HT-29 (cell line): ENCODE results near the gene KLF7. TPM values are rescaled to one million over a fixed set of nuclear protein-coding genes. Genes with fewer than 3 reads are reported as not detected.
A peak's percentile ranks its signal among the peaks of the same experiment; 100 is the strongest.

ENCODE experiments used
- DNase-seq: peaks from one replicate; pipeline ENCODE4 v3.0.0-alpha.2; 2015; ENCODE audit warnings: low spot score
- total RNA-seq: library from RNA; depleted of rRNA; stranded (reverse); fragments of >200 nt; shearing (Covaris generic); gene quantifications from 2 replicates; pipeline ENCODE4 v1.2.3, GENCODE V29; 2014

KLF7 gene
- total RNA-seq, 1 experiment from 2014 or later, result not detected

DNA sequence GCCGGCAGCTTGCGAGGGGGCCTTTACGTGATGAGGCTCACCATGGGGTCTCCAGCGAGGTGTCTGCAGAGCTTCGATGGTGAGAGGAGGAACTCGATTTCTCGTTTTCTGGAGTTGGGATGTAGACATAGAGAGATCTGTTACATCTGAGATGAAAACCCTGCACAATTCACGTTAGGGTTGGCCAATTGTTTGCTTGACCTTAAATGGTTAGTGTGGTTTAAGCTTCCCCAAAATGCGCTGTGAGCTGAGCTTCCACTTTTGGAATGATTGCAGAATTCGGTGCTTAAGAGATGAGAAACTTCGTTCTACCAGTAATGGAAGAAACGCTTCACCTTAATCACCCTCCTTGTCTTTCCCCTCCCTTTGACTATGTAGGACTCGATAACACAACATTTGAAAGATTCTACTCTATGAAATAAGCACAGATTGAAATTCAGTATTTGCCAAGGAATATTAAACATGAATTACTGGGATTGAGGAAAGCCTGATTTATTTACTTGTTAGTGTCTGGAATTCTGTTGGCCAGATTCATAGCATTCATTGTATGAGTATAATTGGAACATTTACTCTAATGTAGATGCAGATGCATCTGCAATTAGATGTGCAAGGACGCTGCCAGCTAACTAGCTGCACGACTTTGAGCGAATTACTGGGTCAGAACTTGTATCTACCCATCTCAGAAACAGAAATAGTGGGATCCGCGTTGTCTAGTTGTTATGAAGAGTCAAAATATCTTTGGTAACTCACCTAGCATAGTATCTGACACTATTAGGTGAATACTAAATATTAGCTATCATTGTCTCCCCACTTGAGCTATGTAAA is 1.6 kb upstream of the KLF7 start:
- DNase-seq, result no peak

DNA sequence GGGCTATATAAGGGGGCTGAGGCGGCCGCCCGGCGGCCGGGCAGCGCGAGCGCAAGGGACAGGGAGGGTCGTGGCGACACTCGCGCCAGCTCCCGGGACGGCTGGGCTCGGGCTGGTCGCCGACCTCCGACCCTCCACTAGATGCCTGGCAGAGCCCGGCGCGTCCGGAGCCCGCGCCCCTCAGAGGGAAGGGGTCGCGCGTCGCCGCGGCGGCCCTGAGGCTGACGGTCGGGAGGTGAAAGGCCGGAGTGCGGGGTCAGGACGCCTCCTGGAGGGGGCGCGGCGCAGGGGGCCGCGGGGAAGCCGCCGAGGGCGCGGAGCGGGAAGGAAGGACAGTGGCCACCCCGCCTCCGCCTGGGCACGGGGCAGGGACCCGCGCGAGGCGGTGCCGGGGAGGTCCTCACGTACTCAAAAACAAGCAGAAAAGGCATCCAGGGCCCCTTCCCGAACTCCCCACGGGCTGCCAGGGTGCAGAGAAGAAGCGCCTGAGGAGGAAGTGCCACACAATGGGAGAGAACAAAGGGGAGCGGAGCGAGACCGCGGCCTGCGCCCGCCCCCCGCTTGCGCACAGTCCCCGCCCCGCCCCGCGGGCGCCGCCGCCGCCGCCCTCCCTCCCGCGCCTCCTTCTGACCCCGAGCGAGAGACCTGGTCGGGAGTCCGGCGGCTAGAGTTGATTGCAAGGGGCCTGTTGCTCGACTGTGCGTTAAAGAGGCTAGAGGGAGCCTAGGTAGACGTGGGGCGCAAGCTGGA is 776 bp upstream of the KLF7 start:
- no peak for DNase-seq

DNA sequence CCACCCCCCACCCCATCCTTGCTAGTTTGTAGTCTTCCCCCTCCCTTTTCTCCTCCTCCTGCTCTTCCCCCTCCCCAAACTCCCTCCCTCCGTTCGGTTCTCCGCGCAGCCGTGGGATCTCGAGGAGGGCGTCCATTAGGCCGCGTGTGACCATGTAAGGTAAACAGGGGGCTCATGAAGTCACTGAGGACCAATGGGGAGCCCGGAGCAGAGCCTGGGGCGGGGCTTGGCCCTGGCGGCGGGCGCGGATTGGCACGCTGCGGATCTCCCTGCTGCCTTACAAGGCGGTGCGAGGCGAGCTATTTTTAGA is 246 bp upstream of the KLF7 start:
- DNase-seq, result no peak

DNA sequence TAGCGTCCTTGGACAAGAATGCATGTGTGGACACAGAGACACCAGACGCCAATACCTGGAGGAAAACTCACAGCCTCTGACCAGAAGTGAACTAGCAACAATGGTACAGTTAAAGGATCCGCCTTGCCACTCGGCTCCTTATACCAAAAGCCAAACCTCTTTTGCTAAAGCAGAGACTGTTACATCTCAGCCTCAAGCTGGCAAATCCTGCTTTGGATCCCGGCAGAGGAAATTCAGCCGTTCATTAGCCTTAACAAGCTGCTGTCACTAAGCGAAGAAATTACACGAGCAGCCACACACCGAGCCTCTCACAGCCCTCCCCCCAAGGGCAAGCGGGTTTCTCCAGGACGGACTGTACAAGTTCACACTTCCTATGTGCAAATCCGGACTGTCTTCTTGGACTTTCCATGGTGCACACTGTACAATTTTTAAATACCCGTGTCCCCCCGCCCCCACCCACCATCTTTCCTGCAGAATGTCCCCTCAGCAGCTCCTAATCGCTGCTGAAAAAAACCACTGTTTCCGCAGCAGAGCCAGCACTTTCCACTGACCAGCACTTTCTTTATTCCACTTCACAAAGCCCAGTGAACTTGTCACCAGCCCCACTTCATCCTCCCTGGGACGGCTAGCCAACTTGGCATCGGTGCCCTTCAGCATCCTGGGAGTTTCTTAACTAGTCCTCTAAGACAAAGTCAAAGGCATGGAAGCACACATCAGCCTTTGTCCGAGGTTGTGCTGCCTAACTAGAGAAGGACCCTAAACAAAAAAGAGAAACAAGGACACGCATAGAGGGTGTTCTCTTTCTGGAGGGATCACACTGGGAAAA is 1.5 kb downstream of the KLF7 start:
- DNase-seq, result no peak

DNA sequence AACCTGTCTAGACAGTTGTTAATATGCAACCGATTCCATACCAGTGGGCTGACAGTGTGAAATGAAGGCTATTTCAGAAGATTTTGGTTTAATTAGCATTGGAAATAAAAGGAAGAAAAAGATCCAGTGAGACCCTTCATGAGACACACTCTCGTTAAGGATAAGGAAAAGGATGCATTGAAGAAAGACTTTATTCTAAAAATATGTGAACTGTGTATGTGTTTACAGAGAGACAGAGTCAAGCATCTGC is 2.1 kb downstream of the KLF7 start:
- DNase-seq, result no peak

DNA sequence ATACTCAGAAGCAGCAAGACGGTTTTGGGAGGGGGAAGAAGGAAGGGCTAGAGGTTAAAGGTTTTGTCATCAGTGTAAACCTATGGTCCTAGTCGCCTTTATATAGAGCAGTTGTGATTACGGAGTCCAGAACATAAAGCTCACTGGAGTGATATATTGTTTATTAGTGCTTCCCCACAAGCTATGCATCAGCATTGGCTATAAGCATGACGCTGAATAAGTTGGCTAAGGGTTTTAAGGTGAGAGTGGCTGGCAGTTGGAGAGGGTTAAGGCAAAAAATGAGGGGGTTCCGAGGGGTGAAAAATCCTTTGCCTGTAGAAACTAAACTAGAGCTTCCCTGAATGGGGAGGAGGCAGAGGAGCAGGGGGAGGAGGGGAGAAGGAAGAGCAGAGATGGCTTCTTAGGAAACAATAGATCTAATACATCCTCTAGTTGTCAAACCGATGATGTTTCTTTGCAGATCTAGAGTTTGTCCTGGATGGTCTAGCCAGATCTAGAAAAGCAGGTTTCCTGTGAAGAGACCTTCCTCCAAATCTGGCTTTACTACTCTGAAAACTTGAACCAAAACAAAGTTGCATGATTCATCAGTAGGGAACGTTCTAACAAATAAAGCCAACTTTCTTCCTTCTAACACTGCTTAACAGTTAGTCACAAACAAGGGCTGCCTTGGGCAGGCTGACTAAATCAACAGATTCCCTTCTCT is 2.5 kb downstream of the KLF7 start:
- DNase-seq, result peak; percentile 30

DNA sequence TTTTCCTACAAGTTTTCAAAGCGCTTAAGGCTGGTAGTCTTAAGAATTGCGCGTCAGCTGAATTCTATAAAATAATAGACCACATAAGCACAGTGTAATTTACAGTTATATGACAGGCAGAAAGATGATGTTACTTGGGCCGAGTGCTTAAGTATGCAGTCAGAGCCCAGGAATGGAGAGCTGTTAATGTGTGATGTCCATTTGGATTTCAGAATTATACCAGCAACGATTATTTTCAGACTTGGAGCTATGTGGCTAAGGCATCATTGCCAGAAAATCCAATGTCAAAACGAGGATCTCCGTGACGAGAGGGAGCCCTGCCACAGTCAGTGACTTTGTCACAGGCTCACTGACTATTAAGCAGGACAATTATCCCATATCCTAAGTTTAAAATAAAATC is 3.4 kb downstream of the KLF7 start:
- DNase-seq, result no peak

DNA sequence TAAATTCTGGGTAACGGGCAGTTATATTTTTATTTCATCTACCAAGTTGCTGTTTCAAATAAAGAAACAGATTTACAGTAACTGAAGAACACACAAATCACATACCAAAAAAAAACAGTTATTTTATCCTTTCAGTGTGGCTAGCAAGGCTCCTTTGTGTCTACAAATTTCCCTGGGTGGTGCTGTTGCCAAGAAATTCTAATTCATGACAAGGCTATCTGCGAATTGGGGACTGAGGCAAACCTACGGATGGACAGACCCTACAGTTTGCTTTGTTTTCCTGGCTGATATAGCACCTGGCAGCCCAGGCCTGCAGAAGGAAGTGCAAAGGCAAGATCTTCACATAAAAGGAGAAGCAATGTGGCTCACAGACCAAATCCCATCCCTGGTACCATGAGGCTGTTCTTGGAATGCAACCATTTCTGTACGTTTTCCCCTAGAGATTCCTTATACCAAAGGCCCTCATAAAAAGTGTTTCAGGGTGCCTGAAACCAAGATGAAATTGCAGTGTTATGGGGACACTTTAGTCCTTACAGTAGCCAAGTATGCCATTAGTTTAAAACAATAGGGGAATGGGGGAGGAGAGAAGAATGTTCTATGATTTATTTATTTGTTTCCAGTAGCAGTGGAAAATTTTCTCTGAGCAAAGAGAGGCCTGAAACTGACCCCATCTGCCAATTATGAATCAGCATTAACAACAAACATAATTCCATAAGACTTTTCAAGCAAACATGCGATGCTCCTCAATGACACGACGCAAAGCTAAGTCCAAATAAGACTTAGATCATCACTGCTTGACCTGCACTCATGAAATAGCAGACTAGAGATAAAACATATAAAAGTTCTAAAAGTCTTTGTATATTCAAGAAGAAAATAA is 4.3 kb downstream of the KLF7 start:
- no peak for DNase-seq

DNA sequence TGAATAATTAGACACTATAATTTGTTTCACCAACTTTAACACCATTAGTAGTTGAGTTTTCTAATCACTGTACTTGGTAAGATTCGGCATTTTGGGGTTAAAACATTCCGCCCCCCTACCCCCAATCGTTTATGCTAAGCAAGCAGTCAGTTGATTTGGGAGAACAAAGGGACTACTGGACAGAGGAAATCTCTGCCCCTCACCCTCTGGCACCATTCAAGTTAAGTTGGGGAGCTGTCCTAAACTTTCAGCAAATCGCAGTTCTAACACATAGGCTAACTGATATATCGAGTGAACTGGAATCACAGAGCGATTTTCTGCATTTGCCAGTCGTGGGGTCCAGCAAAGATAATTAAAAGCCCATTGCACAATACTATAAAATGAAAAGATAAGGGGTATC is 5.6 kb downstream of the KLF7 start:
- DNase-seq, result no peak

DNA sequence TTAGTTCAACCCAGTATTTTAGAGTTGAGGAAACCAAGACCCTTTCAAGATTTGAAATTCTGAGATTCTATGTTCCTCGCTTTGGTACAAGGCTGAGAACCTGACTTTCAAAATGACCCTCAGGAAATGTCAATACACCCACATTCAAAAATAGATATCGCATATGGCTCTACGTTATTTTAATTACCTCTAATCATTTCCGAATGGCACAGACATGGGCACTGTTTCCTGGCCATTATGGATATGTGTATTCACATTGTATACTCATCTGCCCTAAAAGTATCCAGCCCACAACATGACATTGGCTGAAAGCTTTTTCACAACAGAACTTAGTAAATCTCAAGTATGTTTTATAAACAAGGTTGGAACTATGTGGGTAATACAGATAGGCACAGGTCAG is 6.7 kb downstream of the KLF7 start:
- DNase-seq, result no peak

DNA sequence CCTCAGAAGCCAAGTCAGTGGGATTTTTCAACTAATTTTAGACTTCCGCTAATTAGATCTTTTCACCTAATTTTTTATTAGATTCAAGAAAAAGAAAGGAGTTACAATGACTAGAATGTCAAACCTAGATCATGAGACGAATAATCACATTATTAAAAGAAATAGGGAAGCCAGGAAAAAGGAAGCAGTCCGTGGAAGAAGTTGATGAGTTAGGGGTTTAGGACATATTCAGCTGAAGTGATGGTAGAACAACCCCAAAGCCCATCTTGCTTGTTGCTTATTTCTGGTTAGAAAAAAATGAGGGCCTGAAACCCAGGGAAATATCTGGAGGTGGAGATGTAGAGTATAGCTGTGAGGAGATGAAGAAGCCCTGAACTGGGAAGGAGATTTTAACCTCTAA is 8.0 kb downstream of the KLF7 start:
- no peak for DNase-seq

DNA sequence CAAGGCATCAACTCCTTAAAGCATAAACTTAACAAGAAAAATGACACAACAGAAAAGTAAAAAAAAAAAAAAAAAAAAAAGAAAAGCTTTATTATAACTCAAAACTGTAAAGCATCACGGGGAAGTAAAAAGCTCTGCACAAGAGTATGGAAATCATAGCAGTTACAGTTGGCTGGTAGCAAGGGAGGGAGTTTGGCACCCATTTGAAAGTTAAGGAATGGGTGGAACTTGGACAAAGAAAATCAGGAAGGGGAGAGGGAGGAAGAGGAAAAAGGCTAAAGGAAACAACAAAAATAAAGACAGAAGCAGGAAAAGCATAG is 8.6 kb downstream of the KLF7 start:
- no peak for DNase-seq

DNA sequence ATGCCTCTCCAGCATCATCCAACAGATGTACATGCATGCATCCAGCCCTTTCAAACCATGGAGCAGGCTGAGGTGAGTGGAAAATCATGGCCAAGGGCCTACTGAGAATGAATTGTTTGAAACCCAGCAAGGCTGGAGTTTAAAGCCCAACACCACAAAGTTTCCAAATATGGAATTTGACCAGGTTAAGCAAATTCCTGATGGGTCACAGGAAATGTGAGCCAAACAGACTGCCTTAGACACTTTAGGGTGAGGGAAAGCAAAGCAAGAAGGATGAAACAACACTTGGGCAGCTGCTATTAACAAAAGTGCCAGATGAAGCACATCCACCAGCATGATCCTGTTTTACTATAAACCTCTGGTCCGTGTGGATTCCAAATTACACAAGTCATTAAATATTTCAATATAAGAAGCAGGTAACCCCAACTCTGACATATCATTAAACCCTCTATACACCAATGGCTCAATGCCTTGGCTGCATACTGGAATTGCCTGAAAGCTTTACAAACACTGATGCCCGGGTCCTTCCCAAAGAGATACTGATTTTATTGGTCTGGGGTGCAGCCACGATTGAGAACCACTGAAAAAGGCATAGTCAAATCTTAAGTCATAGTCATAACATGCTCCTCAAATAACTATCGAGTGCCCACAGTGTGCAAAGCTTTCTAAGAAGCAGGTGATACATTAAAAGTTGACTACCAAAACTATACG is 9.1 kb downstream of the KLF7 start:
- DNase-seq, result no peak

DNA sequence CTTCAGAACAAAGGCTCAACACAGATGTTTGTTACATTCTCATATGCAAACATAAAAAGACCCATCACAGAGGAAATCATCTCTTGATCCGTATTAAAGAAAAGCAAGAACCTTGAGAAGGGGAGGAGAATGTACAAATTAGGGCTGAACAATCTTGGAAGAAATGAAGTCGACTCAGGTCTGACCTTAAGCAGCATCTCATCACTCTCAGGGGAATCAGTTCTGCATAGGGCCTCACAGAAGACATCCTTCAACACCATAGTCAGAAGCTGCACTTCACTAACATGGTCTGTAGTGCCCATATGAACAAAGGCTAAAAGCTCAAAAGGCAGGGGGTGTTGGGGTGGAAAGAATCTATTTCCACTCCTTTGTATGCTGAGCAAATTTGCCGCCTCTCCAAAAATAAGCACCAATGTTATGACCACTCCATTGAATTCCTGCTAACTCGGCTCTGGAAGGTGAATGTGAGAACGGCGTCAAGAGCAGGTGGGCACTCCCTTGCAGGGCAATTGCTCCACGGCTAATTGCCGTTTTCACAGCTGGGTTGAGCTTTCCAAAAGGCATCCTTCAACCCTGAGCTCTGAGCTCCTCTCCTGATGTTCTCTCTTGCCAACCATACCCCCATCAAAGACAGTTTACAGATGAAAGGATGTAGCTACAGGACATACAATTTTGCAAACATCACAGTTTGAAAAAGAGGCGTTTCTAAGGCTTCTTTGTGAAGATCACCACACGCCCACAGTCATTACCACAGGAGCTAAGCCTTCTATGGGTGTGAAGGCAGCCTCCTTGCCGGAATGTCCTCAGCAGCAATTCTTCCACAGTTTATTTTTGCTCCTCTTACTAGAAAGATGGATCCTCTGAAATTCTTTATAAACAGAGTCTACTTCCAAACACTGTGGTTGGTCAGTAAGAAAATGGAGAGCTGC is 10.0 kb downstream of the KLF7 start:
- DNase-seq, result no peak

DNA sequence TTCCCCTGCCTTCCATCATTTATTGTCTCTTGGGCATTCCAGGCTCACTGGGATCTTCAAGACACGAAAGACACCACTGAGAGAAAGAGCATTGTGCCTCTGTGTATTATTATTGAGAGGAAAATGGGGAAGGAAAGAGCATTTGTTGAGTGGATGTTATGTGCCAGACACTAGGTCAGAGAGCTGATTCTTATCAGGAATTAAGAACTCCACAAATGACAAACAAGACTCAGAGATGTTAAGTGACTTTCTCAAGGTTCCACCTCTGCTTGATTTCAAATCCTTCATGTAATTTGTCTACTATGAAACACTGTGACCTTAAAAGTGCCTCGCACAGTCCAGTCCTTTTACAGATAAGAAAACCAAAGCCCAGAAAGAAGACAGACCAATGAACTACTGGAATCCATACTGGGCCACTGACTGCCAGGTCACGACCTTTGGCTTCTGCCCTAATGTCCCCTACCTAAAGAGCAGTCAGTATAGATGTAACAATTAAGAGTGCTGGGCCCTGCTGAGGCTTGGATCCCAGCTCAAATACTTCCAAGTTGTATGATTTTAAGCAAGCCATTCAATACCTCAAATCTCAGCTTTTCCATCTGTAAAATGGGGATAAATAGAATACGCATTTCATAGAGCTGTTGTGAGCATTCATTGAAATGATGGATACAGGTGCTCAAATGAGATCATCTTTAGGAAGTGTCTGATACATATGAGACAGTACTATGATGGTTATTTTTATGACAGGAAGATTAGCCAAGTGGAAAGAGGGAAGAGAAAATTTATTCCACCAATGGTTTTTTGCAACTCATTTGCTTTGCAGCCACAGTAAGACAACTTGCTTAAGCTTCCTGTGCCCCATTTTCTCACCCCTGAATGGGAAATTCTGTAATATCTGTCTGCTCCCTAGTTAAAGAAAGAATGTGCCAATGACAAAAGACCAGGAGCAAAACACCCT is 10.9 kb downstream of the KLF7 start:
- DNase-seq, result no peak

DNA sequence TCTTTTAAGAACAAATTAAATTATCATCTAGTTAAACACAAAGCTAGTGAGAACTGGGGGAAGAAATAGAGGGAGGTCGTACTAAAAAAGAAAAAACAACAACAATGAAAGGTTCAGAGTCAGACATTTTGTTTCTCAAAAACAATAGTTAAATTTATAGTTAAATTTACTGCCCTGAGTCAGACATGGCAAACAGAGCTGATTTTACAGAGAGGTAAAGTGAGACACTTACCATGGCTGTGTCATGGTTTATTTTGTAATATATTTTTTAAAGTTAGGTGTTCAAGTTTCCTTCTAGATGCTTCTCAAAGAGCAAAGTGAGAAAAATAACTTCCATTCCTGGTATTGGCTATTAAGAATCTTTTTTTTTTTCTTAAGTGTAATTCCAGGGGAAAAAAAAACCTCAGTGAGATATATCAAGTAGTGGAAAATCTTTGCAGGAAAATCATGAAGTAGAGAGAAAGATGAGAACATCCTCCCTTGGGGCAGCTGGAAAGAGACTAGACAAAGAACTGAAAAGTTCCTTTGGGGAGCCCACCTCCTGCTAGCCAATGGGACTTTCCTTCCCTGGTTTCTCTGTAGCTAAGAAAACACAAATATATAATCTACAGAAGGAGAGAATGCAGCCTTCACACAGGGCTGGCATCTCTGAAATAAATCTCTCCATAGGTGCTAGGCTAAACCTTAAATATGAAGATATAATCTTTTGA is 12.3 kb downstream of the KLF7 start:
- DNase-seq, result no peak

DNA sequence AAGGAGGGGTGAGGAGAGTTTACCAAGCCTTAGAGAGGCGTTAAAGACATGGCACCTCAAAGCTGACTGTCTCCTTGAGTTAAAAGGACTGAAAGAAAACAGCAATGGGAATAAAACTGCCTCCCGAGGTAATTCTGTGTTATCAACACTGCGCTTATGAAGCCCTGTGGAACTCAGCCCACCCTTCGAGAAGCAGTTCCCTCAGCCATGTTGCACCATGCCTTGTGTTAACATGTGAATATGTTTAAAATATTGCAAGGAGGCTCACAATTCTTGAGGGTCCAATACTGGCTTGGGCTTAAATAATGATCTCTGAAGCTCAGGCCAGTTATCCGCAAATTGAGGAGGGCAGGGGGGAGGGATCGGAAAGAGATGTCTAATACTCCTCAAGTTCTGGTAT is 14.7 kb downstream of the KLF7 start:
- no peak for DNase-seq

DNA sequence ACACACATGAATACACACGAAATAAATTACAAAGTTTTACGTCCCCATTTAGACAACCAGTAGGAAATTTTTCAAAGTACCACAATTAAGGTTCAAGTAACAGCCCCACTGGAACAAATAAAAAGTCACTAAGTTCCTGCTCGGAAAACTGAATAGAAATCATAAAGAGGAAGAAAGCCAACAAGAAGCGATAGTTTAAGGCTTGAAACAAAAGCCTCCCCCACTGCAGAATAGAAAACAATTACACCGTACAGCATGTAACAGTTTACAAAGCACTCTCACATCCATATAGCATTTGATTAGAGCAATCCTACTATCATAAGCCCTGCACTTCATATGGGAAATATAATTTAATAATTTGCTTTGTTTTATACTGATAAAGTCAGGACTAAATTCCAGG is 15.5 kb downstream of the KLF7 start:
- DNase-seq, result no peak
